ENCODE measurements around the gene ITIH1. TPM values are rescaled to one million over a fixed set of nuclear protein-coding genes. Genes with fewer than 3 reads are reported as not detected.

ITIH1 gene
- polyA plus RNA-seq, 2 of the 4 experiments (the other 2 are of a cell fraction) = not detected

DNA sequence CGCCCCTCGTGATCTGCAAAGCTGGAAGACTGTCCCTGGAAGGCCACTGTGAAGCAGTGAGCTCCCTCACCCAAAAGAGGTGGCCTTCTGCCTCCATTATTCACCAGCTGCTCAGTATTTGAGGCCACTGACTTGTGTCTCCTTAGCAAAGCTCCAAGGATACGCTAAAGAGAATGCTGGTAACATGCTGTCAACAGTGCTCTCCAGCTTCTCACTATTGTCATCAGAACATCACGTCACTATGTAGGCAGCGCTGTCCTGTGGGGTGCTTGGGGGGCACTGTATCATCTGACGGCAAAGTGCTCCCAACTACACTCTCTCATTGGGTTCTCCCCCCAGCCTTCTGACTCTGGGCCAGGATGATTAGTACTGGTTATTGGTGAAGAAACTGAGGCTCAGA is 38.8 kb downstream of the ITIH1 start:
- CTCF ChIA-PET = interaction anchor here (0.6 to 3.5 kb wide), 3 partner anchors 23 to 72 kb away, joined by 3 to 11 read pairs (median 4); partner anchors contain the start of gene ITIH3
- Histone ChIP-seq H3K4me2 (no peak overlapping the region), H3K4me1 (no peaks in the 10 kb centered on the region), H3K9me3 (no peaks in the 10 kb centered on the region), H3K27ac (no peak overlapping the region), H3K4me3 (no peak overlapping the region)
- FAIRE-seq (no peak), ATAC-seq (no peak), DNase-seq (ENCODE audit: low read depth in 1 of 2, low spot score in 1 of 2) (no peak)
- TF ChIP-seq RFX5 (IDR thresholded peaks at IDR 0.05) (no peak), NPAS2 (CRISPR knock-in tag; IDR thresholded peaks at IDR 0.05; ENCODE audit: borderline replicate concordance) (no peak), RAD21 (conservative IDR thresholded peaks at IDR 0.05 in 1 of 2, IDR thresholded peaks at IDR 0.05 in 1 of 2) (no peak), EHMT2 (IDR thresholded peaks at IDR 0.05; ENCODE audit: low read depth) (no peak), ZFP36 (IDR thresholded peaks at IDR 0.05; ENCODE audit: borderline replicate concordance, partially characterized antibody) (no peak), MAZ (IDR thresholded peaks at IDR 0.05; ENCODE audit: borderline replicate concordance, low read depth, low read length) (no peak), HEYL (CRISPR knock-in tag; IDR thresholded peaks at IDR 0.05) (no peak), CHD4 (IDR thresholded peaks at IDR 0.05; ENCODE audit: borderline replicate concordance) (no peak)
- TF ChIP-seq, protein P1, sequence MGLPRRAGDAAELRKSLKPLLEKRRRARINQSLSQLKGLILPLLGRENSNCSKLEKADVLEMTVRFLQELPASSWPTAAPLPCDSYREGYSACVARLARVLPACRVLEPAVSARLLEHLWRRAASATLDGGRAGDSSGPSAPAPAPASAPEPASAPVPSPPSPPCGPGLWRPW (IDR thresholded peaks at IDR 0.05) = no peak
- TF ChIP-seq, protein P2, sequence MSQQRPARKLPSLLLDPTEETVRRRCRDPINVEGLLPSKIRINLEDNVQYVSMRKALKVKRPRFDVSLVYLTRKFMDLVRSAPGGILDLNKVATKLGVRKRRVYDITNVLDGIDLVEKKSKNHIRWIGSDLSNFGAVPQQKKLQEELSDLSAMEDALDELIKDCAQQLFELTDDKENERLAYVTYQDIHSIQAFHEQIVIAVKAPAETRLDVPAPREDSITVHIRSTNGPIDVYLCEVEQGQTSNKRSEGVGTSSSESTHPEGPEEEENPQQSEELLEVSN (IDR thresholded peaks at IDR 0.05; ENCODE audit: borderline replicate concordance, low read depth) = no peak
- TF ChIP-seq, protein P3, sequence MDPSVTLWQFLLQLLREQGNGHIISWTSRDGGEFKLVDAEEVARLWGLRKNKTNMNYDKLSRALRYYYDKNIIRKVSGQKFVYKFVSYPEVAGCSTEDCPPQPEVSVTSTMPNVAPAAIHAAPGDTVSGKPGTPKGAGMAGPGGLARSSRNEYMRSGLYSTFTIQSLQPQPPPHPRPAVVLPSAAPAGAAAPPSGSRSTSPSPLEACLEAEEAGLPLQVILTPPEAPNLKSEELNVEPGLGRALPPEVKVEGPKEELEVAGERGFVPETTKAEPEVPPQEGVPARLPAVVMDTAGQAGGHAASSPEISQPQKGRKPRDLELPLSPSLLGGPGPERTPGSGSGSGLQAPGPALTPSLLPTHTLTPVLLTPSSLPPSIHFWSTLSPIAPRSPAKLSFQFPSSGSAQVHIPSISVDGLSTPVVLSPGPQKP (IDR thresholded peaks at IDR 0.05; ENCODE audit: low read depth, low read length) = no peak
- POLR2A ChIA-PET = no interaction called here
- WGBS (ENCODE audit: missing lambda C conversion rate) = 84% methylated on average over 4 of the region's 6 CpGs

DNA sequence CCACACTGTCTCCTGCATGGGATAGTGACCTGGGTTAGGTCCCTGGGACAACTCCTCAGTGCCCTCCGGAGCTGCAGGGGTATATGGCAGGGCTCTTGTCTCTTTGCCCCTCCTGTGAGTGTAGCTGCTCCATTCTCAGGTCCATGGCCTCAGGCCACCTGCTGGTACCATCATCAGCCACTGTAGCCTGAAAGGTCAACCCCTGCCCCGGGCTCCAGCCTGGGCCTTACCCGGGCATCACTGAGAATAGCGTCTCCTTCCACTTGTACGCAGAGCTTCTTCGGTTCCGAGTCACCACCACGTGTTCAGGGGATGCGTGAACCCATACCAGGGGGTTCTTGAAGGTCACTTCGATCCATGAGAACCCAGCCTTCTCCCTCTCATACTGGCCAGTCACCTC is 39.3 kb downstream of the ITIH1 start:
- POLR2A ChIA-PET = no interaction called here
- no peaks in the 10 kb centered on the region for H3K9me3 ChIP-seq
- no CpG with 5 or more reads among the region's 10 CpGs for WGBS (ENCODE audit: missing lambda C conversion rate)
- TF ChIP-seq, protein P4, sequence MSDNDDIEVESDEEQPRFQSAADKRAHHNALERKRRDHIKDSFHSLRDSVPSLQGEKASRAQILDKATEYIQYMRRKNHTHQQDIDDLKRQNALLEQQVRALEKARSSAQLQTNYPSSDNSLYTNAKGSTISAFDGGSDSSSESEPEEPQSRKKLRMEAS (IDR thresholded peaks at IDR 0.05) = no peak
- TF ChIP-seq POLR2AphosphoS2 (conservative IDR thresholded peaks at IDR 0.05; ENCODE audit: low read length) = no peak
- no peak for TF ChIP-seq EHF (CRISPR knock-in tag; IDR thresholded peaks at IDR 0.05)
- no peak for TF ChIP-seq KDM1A (IDR thresholded peaks at IDR 0.05; ENCODE audit: low read depth)
- no peak overlapping the region for H3K4me2 ChIP-seq
- no peak overlapping the region for H3K4me3 ChIP-seq
- H3K27ac ChIP-seq = no peak overlapping the region
- ATAC-seq (no peak), DNase-seq (ENCODE audit: low read depth in 1 of 2, low spot score in 1 of 2) (no peak), FAIRE-seq (no peak)
- CTCF ChIA-PET = interaction anchor here (0.6 to 3.5 kb wide), 2 partner anchors 23 to 72 kb away, joined by 3 to 11 read pairs; partner anchors contain the start of gene ITIH3
- H3K4me1 ChIP-seq = no peaks in the 10 kb centered on the region

DNA sequence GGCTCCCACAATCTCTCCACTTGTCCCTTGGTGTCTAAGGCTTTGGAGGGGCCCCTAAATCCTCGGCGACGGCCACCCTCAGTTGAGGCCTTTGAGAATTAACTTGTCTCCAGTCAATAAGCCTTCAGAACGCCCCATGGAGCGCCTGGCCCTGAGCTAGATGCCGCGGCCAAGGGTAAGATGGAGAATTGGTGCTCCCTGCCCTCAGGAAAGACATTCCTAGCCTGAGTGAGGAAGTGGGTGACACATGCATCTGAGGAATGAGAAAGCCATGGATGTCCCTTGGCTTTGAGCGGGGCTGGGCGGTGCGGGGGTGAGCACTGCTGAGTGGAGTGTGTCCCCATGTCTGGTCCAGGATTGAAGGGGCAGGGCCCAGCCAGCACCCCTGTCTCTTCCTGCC is 39.8 kb downstream of the ITIH1 start:
- no peak for FAIRE-seq
- H3K4me1 ChIP-seq = no peaks in the 10 kb centered on the region
- H3K4me2 ChIP-seq = no peak overlapping the region
- H3K27ac ChIP-seq = no peak overlapping the region
- DNase-seq (ENCODE audit: low read depth in 1 of 2, low spot score in 1 of 2) = no peak
- WGBS (ENCODE audit: missing lambda C conversion rate) = 95% methylated on average over 10 of the region's 10 CpGs
- no peak for ATAC-seq
- POLR2A ChIA-PET = no interaction called here
- TF ChIP-seq FOSL2 (IDR thresholded peaks at IDR 0.05) = no peak
- no peak for TF ChIP-seq FOSL2 (CRISPR knock-in tag; IDR thresholded peaks at IDR 0.05)
- no peak for TF ChIP-seq BHLHE40 (IDR thresholded peaks at IDR 0.05; ENCODE audit: low read depth, low read length)
- TF ChIP-seq POLR2AphosphoS2 (conservative IDR thresholded peaks at IDR 0.05; ENCODE audit: low read length) = no peak
- TF ChIP-seq, protein P5, sequence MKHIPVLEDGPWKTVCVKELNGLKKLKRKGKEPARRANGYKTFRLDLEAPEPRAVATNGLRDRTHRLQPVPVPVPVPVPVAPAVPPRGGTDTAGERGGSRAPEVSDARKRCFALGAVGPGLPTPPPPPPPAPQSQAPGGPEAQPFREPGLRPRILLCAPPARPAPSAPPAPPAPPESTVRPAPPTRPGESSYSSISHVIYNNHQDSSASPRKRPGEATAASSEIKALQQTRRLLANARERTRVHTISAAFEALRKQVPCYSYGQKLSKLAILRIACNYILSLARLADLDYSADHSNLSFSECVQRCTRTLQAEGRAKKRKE (CRISPR knock-in tag; IDR thresholded peaks at IDR 0.05; ENCODE audit: low read depth) = no peak
- no peak for TF ChIP-seq MYC (IDR thresholded peaks at IDR 0.05; ENCODE audit: borderline replicate concordance, low read length)
- no peak for TF ChIP-seq RAD21 (conservative IDR thresholded peaks at IDR 0.05 in 1 of 2, IDR thresholded peaks at IDR 0.05 in 1 of 2)
- TF ChIP-seq KDM1A (IDR thresholded peaks at IDR 0.05; ENCODE audit: low read depth) = no peak
- no peak for TF ChIP-seq MAFK (IDR thresholded peaks at IDR 0.05; ENCODE audit: partially characterized antibody)
- CTCF ChIA-PET = interaction anchor here (3.5 kb wide), 1 partner anchor 24 kb away, joined by 11 read pairs; the partner anchor contains the start of gene ITIH3
- no peak overlapping the region for H3K4me3 ChIP-seq
- no peaks in the 10 kb centered on the region for H3K9me3 ChIP-seq

Measured in A549 (cell line).